Esophagus squamous epithelium (tissue), 4 donors: ENCODE results near the gene HIPK4.

Experiments used
- CTCF ChIP-seq, 6 experiments: fragments of 450-650 bp in 4 of 6; fragments of 200-600 bp in 2 of 6; sonication (generic) in 2 of 6; IDR thresholded peaks; one replicate each; pipeline ENCODE4 v1.5.1; 2016 to 2019; ENCODE audit warnings: antibody characterized with exemption in 6 of 6, mild to moderate bottlenecking in 4 of 6, moderate library complexity in 4 of 6
- POLR2A ChIP-seq, 4 donors: fragments of 450-650 bp; IDR thresholded peaks; one replicate each; pipeline ENCODE4 v1.6.1; 2017; ENCODE audit warnings: antibody characterized with exemption in 4 of 4, mild to moderate bottlenecking in 4 of 4, moderate library complexity in 3 of 4

- TF ChIP-seq CTCF (IDR thresholded peaks at IDR 0.05) (no peak), POLR2A (IDR thresholded peaks at IDR 0.05) (no peak)
These were observed 22.2 kb downstream of the HIPK4 start for GRCh38 chr19:40367577-40368434.
